Neural cell (in vitro differentiated cells): ENCODE measurements around the gene RAB11FIP5. TPM values are rescaled to one million over a fixed set of nuclear protein-coding genes. Genes with fewer than 3 reads are reported as not detected.
A peak's percentile ranks its signal among the peaks of the same experiment; 100 is the strongest.

Source experiments
- H2AFZ ChIP-seq: fragments of 200-600, 300-800 bp; sonication (generic), shearing (Covaris generic); 2 replicates; pipeline ENCODE4 v1.6.0; 2014; ENCODE audit warnings: low read depth, mild to moderate bottlenecking, antibody characterized with exemption, low read length, moderate library complexity
- H3F3A ChIP-seq: fragments of 200-600 bp; shearing (Covaris generic); 2 replicates; pipeline ENCODE4 v1.6.1; 2016; ENCODE audit warnings: mild to moderate bottlenecking, moderate library complexity, mixed read lengths, antibody characterized with exemption, low read length; ENCODE audit not compliant: insufficient read depth, poor library complexity, severe bottlenecking
- H3K27ac ChIP-seq: fragments of 200-600, 300-800 bp; sonication (generic), shearing (Covaris generic); 2 replicates; pipeline ENCODE4 v1.5.1; 2014; ENCODE audit warnings: mild to moderate bottlenecking, low read length, moderate library complexity
- H3K27me3 ChIP-seq: fragments of 300-800, 200-600 bp; sonication (generic), shearing (Covaris generic); 2 replicates; pipeline ENCODE4 v1.6.0; 2014; ENCODE audit warnings: mild to moderate bottlenecking, low read depth, low read length, moderate library complexity; ENCODE audit not compliant: insufficient read depth
- H3K36me3 ChIP-seq: fragments of 300-800, 200-600 bp; sonication (generic), shearing (Covaris generic); 2 replicates; pipeline ENCODE4 v1.5.1; 2014; ENCODE audit warnings: mild to moderate bottlenecking, antibody characterized with exemption, low read length, moderate library complexity; ENCODE audit not compliant: insufficient read depth
- H3K4me2 ChIP-seq: fragments of 300-800, 200-600 bp; sonication (generic), shearing (Covaris generic); 2 replicates; pipeline ENCODE4 v1.6.0; 2014; ENCODE audit warnings: mild to moderate bottlenecking, low read length
- H3K4me3 ChIP-seq: fragments of 300-800, 200-600 bp; sonication (generic), shearing (Covaris generic); 2 replicates; pipeline ENCODE4 v1.5.1; 2014; ENCODE audit warnings: mild to moderate bottlenecking, low read length, moderate library complexity
- H3K79me2 ChIP-seq: fragments of 200-600 bp; shearing (Covaris generic); replicated peaks from 2 replicates; pipeline ENCODE4 v1.6.0; 2014; ENCODE audit warnings: mild to moderate bottlenecking, low read length, moderate library complexity; ENCODE audit not compliant: insufficient read depth
- H3K9ac ChIP-seq: fragments of 300-800, 200-600 bp; sonication (generic), shearing (Covaris generic); 2 replicates; pipeline ENCODE4 v1.6.1; 2016; ENCODE audit warnings: mild to moderate bottlenecking, low read length, mixed read lengths
- H3K9me2 ChIP-seq: fragments of 200-600 bp; shearing (Covaris generic); 2 replicates; pipeline ENCODE4 v1.6.1; 2016; ENCODE audit warnings: mild to moderate bottlenecking, low read length, mixed read lengths; ENCODE audit not compliant: insufficient read depth
- H3K9me3 ChIP-seq: fragments of 200-600, 300-800 bp; sonication (generic), shearing (Covaris generic); 2 replicates; pipeline ENCODE4 v1.6.1; 2016; ENCODE audit warnings: mild to moderate bottlenecking, mixed run types, low read length, moderate library complexity, mixed read lengths
- H4K20me1 ChIP-seq: fragments of 200-600 bp; shearing (Covaris generic); 2 replicates; pipeline ENCODE4 v1.6.1; 2016; ENCODE audit warnings: mild to moderate bottlenecking, mixed run types; ENCODE audit not compliant: insufficient read depth
- EP300 ChIP-seq: fragments of 450-650 bp; conservative IDR thresholded peaks from 2 replicates; pipeline ENCODE4 v1.6.1; 2014; ENCODE audit warnings: antibody characterized with exemption, mild to moderate bottlenecking, moderate library complexity; ENCODE audit not compliant: poor library complexity, severe bottlenecking
- EZH2 ChIP-seq: fragments of 200-600, 300-800 bp; shearing (Covaris generic), sonication (generic); IDR thresholded peaks from 2 replicates; pipeline ENCODE4 v1.6.1; 2014; ENCODE audit warnings: antibody characterized with exemption, low read length, borderline replicate concordance, mild to moderate bottlenecking; ENCODE audit not compliant: insufficient read depth, poor library complexity, severe bottlenecking
- MXI1 ChIP-seq: fragments of 450-650 bp; conservative IDR thresholded peaks from 2 replicates; pipeline ENCODE4 v1.6.1; 2014; ENCODE audit warnings: antibody characterized with exemption, mild to moderate bottlenecking; ENCODE audit not compliant: poor library complexity, severe bottlenecking
- POLR2AphosphoS5 ChIP-seq: IDR thresholded peaks from 2 replicates; pipeline ENCODE4 v1.6.1; 2012
- RAD21 ChIP-seq: fragments of 450-650 bp; conservative IDR thresholded peaks from 2 replicates; pipeline ENCODE4 v1.6.1; 2014; ENCODE audit warnings: antibody characterized with exemption, mild to moderate bottlenecking, moderate library complexity
- REST ChIP-seq: IDR thresholded peaks from 2 replicates; pipeline ENCODE4 v1.6.1; 2012; ENCODE audit warnings: borderline replicate concordance
- SMC3 ChIP-seq: fragments of 450-650 bp; conservative IDR thresholded peaks from 2 replicates; pipeline ENCODE4 v1.6.1; 2014; ENCODE audit warnings: antibody characterized with exemption, mild to moderate bottlenecking, moderate library complexity; ENCODE audit not compliant: poor library complexity
- TAF1 ChIP-seq: IDR thresholded peaks from 2 replicates; pipeline ENCODE4 v1.6.1; 2012; ENCODE audit warnings: low read depth
- polyA plus RNA-seq: library from polyadenylated mRNA; depleted of rRNA; stranded (reverse); fragments of >200 nt; gene quantifications from 2 replicates; pipeline ENCODE4 v1.2.3, GENCODE V29; 2014
- TF ChIP-seq, protein P1 (sequence below): fragments of 450-650 bp; IDR thresholded peaks from 2 replicates; pipeline ENCODE4 v1.5.1; 2014; ENCODE audit warnings: antibody characterized with exemption, mild to moderate bottlenecking, moderate library complexity; ENCODE audit not compliant: poor library complexity, severe bottlenecking

The RAB11FIP5 gene
- polyA plus RNA-seq, 1 donor from 2014 or later = 2.6 TPM

DNA sequence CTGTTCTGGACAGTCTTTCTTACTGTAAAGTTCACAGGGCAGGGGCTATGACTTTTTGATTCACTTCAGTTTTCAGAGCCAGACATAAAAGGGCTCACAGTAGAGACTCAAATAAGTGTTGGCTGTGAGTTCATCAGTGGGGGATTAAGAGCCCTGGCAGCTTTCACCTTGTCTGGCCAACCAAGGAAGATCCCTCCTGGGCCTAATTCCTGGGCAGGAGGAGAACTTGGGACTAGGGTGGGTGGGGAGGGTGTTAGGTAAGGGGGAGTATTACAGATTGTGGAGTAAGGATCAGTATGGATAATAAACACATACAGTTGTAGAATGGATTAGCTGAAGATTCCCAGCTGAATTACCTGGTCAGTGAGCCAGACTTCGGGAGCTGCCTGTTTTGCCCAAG lies 40.3 kb downstream of the RAB11FIP5 start:
- no peak overlapping the region for H3K27ac ChIP-seq

GRCh38 chr2:73072129-73072395 lies 40.7 kb downstream of the RAB11FIP5 start:
- Histone ChIP-seq H3K4me2 (no peak overlapping the region), H3K36me3 (no peaks in the 10 kb centered on the region), H3K27me3 (no peaks in the 10 kb centered on the region), H3K9ac (no peak overlapping the region), H3K9me3 (no peaks in the 10 kb centered on the region), H3F3A (no peaks in the 10 kb centered on the region), H3K79me2 (peaks cover 6% of the 10 kb centered on the region), H4K20me1 (no peaks in the 10 kb centered on the region), H3K4me3 (peak overlapping the region; percentile 99), H3K27ac (no peak overlapping the region), H2AFZ (no peak overlapping the region), H3K9me2 (no peaks in the 10 kb centered on the region)
- TF ChIP-seq TAF1 (no peak), RAD21 (no peak), POLR2AphosphoS5 (no peak), SMC3 (no peak), EP300 (no peak), EZH2 (no peak), MXI1 (no peak), REST (no peak)
- TF ChIP-seq, protein P1, sequence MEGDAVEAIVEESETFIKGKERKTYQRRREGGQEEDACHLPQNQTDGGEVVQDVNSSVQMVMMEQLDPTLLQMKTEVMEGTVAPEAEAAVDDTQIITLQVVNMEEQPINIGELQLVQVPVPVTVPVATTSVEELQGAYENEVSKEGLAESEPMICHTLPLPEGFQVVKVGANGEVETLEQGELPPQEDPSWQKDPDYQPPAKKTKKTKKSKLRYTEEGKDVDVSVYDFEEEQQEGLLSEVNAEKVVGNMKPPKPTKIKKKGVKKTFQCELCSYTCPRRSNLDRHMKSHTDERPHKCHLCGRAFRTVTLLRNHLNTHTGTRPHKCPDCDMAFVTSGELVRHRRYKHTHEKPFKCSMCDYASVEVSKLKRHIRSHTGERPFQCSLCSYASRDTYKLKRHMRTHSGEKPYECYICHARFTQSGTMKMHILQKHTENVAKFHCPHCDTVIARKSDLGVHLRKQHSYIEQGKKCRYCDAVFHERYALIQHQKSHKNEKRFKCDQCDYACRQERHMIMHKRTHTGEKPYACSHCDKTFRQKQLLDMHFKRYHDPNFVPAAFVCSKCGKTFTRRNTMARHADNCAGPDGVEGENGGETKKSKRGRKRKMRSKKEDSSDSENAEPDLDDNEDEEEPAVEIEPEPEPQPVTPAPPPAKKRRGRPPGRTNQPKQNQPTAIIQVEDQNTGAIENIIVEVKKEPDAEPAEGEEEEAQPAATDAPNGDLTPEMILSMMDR = no peak

More for the DNA sequence above, 40.3 kb downstream of the RAB11FIP5 start:
- Histone ChIP-seq H3F3A (no peaks in the 10 kb centered on the region), H3K9me2 (no peaks in the 10 kb centered on the region), H3K4me3 (peak overlapping the region; percentile 99), H2AFZ (no peak overlapping the region), H3K9ac (no peak overlapping the region), H3K27me3 (no peaks in the 10 kb centered on the region), H4K20me1 (no peaks in the 10 kb centered on the region), H3K4me2 (no peak overlapping the region), H3K36me3 (no peaks in the 10 kb centered on the region), H3K9me3 (no peaks in the 10 kb centered on the region), H3K79me2 (peaks cover 6% of the 10 kb centered on the region)
- TF ChIP-seq REST (no peak), EP300 (no peak), SMC3 (no peak), RAD21 (no peak), TAF1 (no peak), MXI1 (no peak), EZH2 (no peak), POLR2AphosphoS5 (no peak)
- TF ChIP-seq, protein P1 = no peak
